ENCODE data around the gene DCAF6. TPM values are rescaled to one million over a fixed set of nuclear protein-coding genes. Genes with fewer than 3 reads are reported as not detected.

The DCAF6 gene
- total RNA-seq, 2 donors from 2014 or later, result 21.4 to 32.3 TPM

DNA sequence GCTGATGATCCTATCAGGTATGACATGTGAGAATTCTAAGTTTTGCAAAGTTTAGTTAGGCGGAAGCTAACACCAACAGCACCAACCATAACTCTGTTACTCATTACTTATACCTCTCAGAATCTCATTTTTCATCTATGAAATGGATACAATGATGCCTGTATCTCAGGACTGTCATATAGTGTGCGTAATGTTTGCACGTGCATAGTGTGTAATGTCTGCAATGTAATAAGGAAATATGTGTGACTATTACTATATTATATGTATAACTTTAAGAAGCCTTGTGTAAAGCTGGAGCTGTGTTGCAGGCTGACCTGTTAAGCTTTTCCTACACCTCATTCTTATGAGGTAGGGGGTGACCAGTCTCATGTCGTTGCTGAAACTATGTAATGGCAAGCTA, 35.6 kb upstream of the DCAF6 start:
- WGBS, 2 experiments (ENCODE audit: insufficient coverage in 1 of 2, insufficient read length in 1 of 2), result 89 to 100% methylated on average over 1 to 4 of the region's 4 CpGs
- H3K4me3 ChIP-seq (ENCODE audit: low read length), result no peak overlapping the region
- no peaks in the 10 kb centered on the region for H3K27me3 ChIP-seq (ENCODE audit: control insufficient read depth, insufficient read depth, low read length, poor library complexity, severe bottlenecking)
- no peaks in the 10 kb centered on the region for H3K4me1 ChIP-seq (ENCODE audit: control insufficient read depth, insufficient read depth, low read length)
- DNase-seq, result no peak
- Mint-ChIP-seq H3K27me3 (ENCODE audit: insufficient read depth) (no peaks in the 10 kb centered on the region), H3K27ac (no peak overlapping the region), H3K9me3 (no peaks in the 10 kb centered on the region), H3K4me3 (no peak overlapping the region), H3K4me1 (peaks cover 9% of the 10 kb centered on the region), H3K36me3 (ENCODE audit: low read depth) (no peaks in the 10 kb centered on the region)
- H3K9ac ChIP-seq (ENCODE audit: extremely low read depth, low read length, poor library complexity, severe bottlenecking), result no peak overlapping the region
- no peaks in the 10 kb centered on the region for H3K9me3 ChIP-seq (ENCODE audit: control insufficient read depth, low read length)
- H3K27ac ChIP-seq (ENCODE audit: low read depth, low read length), result no peak overlapping the region
- TF ChIP-seq, protein P1, sequence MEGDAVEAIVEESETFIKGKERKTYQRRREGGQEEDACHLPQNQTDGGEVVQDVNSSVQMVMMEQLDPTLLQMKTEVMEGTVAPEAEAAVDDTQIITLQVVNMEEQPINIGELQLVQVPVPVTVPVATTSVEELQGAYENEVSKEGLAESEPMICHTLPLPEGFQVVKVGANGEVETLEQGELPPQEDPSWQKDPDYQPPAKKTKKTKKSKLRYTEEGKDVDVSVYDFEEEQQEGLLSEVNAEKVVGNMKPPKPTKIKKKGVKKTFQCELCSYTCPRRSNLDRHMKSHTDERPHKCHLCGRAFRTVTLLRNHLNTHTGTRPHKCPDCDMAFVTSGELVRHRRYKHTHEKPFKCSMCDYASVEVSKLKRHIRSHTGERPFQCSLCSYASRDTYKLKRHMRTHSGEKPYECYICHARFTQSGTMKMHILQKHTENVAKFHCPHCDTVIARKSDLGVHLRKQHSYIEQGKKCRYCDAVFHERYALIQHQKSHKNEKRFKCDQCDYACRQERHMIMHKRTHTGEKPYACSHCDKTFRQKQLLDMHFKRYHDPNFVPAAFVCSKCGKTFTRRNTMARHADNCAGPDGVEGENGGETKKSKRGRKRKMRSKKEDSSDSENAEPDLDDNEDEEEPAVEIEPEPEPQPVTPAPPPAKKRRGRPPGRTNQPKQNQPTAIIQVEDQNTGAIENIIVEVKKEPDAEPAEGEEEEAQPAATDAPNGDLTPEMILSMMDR (conservative IDR thresholded peaks at IDR 0.05), result no peak
- no peaks in the 10 kb centered on the region for H3K36me3 ChIP-seq (ENCODE audit: control insufficient read depth, insufficient read depth, low read length)

DNA sequence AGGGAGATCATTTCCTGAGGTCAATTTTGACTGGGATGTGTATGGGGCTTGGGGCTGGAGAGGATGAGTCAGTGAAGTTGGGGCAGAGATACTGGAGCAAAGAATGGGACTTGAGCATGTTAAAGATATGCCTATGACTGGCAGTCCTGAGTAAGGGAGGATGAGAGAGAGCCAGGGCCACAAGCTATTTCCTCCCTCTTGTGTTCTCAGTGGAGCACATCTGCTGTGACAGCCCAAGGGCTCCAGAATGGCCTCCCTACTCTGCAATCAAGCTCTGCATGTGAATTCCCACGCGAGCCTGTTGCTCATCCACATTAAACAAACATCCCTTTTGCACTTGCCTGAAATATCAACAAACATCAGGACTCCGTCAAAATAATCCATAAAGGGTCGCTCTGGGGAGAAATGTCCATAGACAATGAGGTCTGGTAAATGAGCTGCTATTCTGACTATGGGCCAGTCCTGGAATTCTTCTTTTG, 31.8 kb upstream of the DCAF6 start:
- TF ChIP-seq, protein P1 (conservative IDR thresholded peaks at IDR 0.05), result no peak
- H3K4me1 Mint-ChIP-seq, result peaks cover 9% of the 10 kb centered on the region
- Histone ChIP-seq H3K9me3 (ENCODE audit: control insufficient read depth, low read length) (peaks cover 18% of the 10 kb centered on the region), H3K4me3 (ENCODE audit: low read length) (no peak overlapping the region), H3K36me3 (ENCODE audit: control insufficient read depth, insufficient read depth, low read length) (peaks cover 7% of the 10 kb centered on the region), H3K9ac (ENCODE audit: extremely low read depth, low read length, poor library complexity, severe bottlenecking) (no peak overlapping the region), H3K27ac (ENCODE audit: low read depth, low read length) (no peak overlapping the region), H3K4me1 (ENCODE audit: control insufficient read depth, insufficient read depth, low read length) (no peaks in the 10 kb centered on the region), H3K27me3 (ENCODE audit: control insufficient read depth, insufficient read depth, low read length, poor library complexity, severe bottlenecking) (no peaks in the 10 kb centered on the region)
- no peaks in the 10 kb centered on the region for H3K27me3 Mint-ChIP-seq (ENCODE audit: insufficient read depth)
- whole genome bisulfite sequencing, 2 experiments (ENCODE audit: insufficient coverage in 1 of 2, insufficient read length in 1 of 2), result 81 to 100% methylated on average over 2 to 4 of the region's 4 CpGs
- no peak overlapping the region for H3K27ac Mint-ChIP-seq
- H3K9me3 Mint-ChIP-seq, result peaks cover 15% of the 10 kb centered on the region
- H3K4me3 Mint-ChIP-seq, result no peak overlapping the region
- DNase-seq, result no peak
- peaks cover 8% of the 10 kb centered on the region for H3K36me3 Mint-ChIP-seq (ENCODE audit: low read depth)

DNA sequence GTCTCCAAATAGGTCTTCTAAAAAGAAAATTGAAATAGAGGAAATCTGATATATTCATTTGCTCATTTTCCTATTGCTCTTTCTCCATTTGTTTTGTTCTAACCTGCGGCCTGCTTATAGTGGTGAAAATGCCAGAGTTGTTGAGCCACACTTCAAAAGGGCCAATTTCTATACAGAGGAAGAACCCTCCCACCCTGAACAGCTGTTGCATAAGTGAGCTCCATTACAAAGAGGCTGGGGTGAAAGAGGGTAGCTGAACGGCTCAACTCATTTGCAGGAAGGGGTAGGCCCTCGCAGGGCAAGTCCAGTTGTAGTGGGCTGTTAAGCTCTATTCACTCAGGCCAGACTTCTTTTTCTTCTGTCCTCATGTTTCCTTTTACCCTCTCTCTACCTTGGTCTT, 31.3 kb upstream of the DCAF6 start:
- H3K27me3 ChIP-seq (ENCODE audit: control insufficient read depth, insufficient read depth, low read length, poor library complexity, severe bottlenecking), result no peaks in the 10 kb centered on the region
- Mint-ChIP-seq H3K4me3 (no peak overlapping the region), H3K27ac (no peak overlapping the region), H3K36me3 (ENCODE audit: low read depth) (peaks cover 11% of the 10 kb centered on the region), H3K4me1 (peaks cover 9% of the 10 kb centered on the region), H3K27me3 (ENCODE audit: insufficient read depth) (no peaks in the 10 kb centered on the region), H3K9me3 (peaks cover 20% of the 10 kb centered on the region)
- WGBS, 2 experiments (ENCODE audit: insufficient coverage in 1 of 2, insufficient read length in 1 of 2), result 45 to 84% methylated on average over 2 to 3 of the region's 3 CpGs
- H3K36me3 ChIP-seq (ENCODE audit: control insufficient read depth, insufficient read depth, low read length), result peaks cover 12% of the 10 kb centered on the region
- no peak overlapping the region for H3K9ac ChIP-seq (ENCODE audit: extremely low read depth, low read length, poor library complexity, severe bottlenecking)
- H3K27ac ChIP-seq (ENCODE audit: low read depth, low read length), result no peak overlapping the region
- H3K4me3 ChIP-seq (ENCODE audit: low read length), result no peak overlapping the region
- H3K4me1 ChIP-seq (ENCODE audit: control insufficient read depth, insufficient read depth, low read length), result no peaks in the 10 kb centered on the region
- peaks cover 23% of the 10 kb centered on the region for H3K9me3 ChIP-seq (ENCODE audit: control insufficient read depth, low read length)
- DNase-seq, result no peak
- TF ChIP-seq, protein P1 (conservative IDR thresholded peaks at IDR 0.05), result no peak

Measured in endodermal cell (in vitro differentiated cells).